Measurements from ENCODE around the gene EYS.

The EYS gene

GRCh38 chr6:63676412-63677114, 2030.5 kb downstream of the EYS start:
- no peak for DNase-seq

GRCh38 chr6:63675138-63675537, 2031.9 kb downstream of the EYS start:
- no peak for DNase-seq

GRCh38 chr6:63674635-63675034, 2032.4 kb downstream of the EYS start:
- DNase-seq: no peak

- DNase-seq: no peak
Measured at GRCh38 chr6:63673692-63674091, 2033.3 kb downstream of the EYS start.

GRCh38 chr6:63672582-63673129, 2034.4 kb downstream of the EYS start:
- DNase-seq: no peak

DNA sequence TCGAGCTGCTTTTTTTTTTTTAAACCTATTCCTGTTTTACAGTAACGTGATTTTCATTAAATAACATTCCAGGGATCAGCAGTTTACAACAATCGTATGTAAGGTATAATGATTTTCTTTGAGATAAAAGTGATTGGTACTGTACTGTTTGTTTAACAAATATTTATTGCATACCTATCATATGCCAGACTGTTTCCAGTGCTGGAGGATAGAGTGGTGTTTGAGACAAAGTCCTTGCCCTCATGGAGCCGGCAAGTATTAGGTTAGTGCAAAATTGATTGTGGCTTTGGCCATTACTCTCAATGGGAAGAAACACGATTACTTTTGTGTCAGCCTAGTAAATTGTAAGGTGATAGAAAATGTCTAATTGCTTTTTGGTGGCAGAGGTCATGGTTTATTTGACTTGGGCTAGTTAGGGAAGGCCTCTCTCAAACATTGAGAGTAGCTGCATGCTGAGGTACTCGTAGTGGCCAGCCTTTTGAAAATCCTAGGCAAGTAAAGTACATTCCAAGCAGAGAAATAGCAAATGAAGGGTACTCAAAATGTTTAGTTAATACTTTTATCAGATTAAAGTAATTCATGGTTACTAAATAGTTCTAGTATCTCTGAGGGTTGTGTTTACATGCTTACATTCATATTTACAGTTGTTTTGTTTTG, 2035.8 kb downstream of the EYS start:
- DNase-seq: no peak
